ACC112 (cell line): ENCODE data around the gene PRX.
"Not testable (repeated sequence)": the region's sequence is repeated elsewhere in the genome, so short reads cannot be mapped to it uniquely, and the experiment has no call there.

Experiments used
- H2AFZ ChIP-seq: fragments of 200-600 bp; sonication (generic); one replicate; pipeline ENCODE4 v1.6.0; 2017; ENCODE audit warnings: antibody characterized with exemption, low read length; ENCODE audit not compliant: unreplicated experiment
- H3K27ac ChIP-seq: fragments of 200-600 bp; sonication (generic); 2 replicates; pipeline ENCODE4 v1.5.1; 2014; ENCODE audit warnings: low read depth, mild to moderate bottlenecking, antibody characterized with exemption, low read length, moderate library complexity
- H3K27me3 ChIP-seq: fragments of 200-600 bp; sonication (generic); 2 replicates; pipeline ENCODE4 v1.6.1; 2014; ENCODE audit warnings: mild to moderate bottlenecking, antibody characterized with exemption, low read length, moderate library complexity, mixed read lengths; ENCODE audit not compliant: insufficient read depth
- H3K36me3 ChIP-seq: fragments of 200-600 bp; sonication (generic); 2 replicates; pipeline ENCODE4 v1.6.1; 2016; ENCODE audit warnings: mild to moderate bottlenecking, antibody characterized with exemption, low read length, moderate library complexity, mixed read lengths; ENCODE audit not compliant: insufficient read depth
- H3K4me1 ChIP-seq: fragments of 200-600 bp; sonication (generic); one replicate; pipeline ENCODE4 v1.6.1; 2016; ENCODE audit warnings: low read length, mixed read lengths; ENCODE audit not compliant: insufficient read depth, unreplicated experiment, control insufficient read depth
- H3K4me3 ChIP-seq: fragments of 200-600 bp; sonication (generic); 2 replicates; pipeline ENCODE4 v1.5.1; 2014; ENCODE audit warnings: mild to moderate bottlenecking, low read depth, low read length
- H3K79me2 ChIP-seq: fragments of 200-600 bp; sonication (generic); one replicate; pipeline ENCODE4 v1.6.0; 2016; ENCODE audit warnings: low read length; ENCODE audit not compliant: control insufficient read depth, unreplicated experiment, insufficient read depth

The PRX gene

DNA sequence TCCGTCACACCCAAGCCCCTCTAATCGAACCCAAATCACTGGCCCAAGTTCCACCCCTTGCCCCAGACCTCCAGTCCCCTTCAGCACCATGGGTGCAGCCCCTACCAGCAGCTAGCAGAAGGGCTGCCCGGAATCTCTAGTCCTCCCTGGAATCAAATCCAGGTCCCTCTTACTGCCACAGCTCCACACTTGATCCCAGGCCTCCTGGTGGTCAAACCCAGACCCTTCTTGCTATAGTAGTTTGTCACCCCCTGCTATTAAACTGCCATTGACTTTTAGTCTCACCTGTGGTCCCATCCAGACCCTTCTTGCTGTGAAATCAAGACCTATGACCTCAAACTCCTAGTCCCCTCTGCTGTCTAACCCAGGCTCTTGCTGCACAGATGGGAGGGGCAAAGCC, 31.9 kb downstream of the PRX start:
- Histone ChIP-seq H3K79me2 (no peaks in the 10 kb centered on the region), H3K36me3 (no peaks in the 10 kb centered on the region), H3K27ac (no peak overlapping the region), H3K27me3 (no peaks in the 10 kb centered on the region), H2AFZ (no peak overlapping the region), H3K4me1 (no peaks in the 10 kb centered on the region), H3K4me3 (no peak overlapping the region)

DNA sequence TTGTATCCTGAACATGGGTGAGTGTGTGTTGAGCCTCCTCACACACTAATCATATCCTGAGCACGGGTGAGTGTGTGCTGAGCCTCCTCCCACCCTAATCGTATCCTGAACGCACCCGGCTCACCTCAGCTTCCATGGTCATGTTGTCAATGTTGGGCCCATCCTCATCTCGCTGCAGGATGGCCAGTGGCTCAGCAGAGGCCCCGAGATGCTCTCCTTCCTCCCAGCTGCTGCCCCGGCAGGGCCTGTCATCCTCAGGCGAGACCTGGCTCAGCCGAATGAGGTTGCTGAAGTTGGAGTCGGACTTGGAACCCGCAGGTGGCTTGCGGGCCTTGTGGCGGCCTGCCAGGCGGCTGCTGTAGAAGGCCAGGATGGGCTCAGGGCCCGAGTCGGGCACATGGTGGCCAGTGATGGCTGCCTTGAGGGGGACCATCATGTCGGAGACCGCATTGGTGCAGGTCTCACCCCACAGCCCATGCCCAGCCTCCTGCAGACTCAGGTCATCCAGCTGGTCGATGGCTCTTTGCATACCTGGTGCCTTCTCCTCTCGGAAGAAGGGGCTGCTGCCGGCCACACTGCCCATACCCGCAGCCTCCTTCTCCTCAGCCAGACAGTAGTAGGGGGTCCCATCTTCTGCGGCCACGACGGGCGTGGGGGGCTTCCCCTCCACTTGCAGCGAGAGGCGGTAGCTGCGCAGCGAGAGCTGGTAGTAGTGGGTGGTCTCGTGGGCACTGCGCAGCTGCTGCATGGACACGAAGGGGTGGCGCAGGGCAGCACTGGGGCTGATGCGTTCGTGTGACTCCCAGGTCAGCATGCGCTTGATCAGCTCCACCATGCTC, 32.8 kb downstream of the PRX start:
- H3K27ac ChIP-seq = no peak overlapping the region
- H3K4me1 ChIP-seq = no peaks in the 10 kb centered on the region
- H3K79me2 ChIP-seq = no peaks in the 10 kb centered on the region
- no peaks in the 10 kb centered on the region for H3K27me3 ChIP-seq
- H2AFZ ChIP-seq = no peak overlapping the region
- H3K4me3 ChIP-seq = no peak overlapping the region
- H3K36me3 ChIP-seq = no peaks in the 10 kb centered on the region

DNA sequence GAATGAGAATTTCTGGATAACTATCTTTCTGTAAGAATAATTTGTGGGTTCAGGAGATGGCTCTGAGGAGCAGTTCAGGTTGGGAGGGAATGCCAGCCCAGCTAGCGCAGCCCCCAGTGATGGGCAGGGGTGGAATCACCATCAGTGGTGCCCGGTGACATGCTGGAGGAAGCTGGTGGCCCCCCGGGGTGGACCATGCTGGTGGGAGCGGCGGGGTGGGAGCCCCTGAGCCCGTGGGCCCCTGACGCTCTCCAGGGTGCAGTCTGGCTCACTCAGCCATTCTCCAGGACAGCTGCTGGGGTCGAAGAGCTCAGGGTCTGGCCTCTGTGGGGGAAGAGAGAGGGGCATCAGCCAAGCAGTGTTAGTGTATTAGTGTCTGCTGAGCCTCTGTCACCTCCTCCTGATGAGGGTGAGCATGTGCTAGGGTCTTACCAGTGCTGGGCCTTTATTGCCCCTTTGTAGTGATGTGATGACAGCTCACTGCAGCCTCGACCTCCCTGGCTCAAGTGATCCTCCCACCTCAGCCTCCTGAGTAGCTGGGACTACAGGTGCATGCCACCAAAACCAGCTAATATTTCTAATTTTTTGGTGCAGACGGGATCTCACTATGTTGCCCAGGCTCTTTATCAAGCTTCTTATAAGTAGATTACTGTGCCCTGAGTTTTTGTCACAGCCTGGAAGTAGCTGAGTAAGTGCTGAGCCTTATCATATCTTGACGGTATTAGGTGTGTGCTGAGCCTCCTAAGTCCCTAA, 33.6 kb downstream of the PRX start:
- no peak overlapping the region for H2AFZ ChIP-seq
- no peak overlapping the region for H3K27ac ChIP-seq
- no peaks in the 10 kb centered on the region for H3K4me1 ChIP-seq
- H3K27me3 ChIP-seq = no peaks in the 10 kb centered on the region
- no peaks in the 10 kb centered on the region for H3K36me3 ChIP-seq
- H3K79me2 ChIP-seq = no peaks in the 10 kb centered on the region
- H3K4me3 ChIP-seq = no peak overlapping the region

DNA sequence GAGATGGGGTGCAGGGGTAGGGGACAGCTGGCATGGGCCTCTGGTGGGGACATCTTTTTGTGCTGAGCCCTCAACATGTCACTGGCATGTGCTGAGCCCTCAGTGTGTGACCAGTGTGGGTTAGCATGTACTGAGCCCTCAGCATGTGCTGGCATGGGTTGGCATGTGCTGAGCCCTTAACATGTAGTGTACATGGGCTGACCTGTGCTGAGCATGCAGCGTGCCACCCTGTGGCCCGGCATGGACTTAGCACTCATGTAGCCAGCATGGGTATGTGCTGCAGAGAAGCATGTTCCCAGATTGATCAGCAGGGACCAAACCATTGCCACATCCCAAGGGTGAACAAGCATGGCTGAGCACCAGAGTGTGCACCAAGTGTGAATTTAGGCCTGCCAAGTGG, 34.7 kb downstream of the PRX start:
- Histone ChIP-seq H3K4me1 (no peaks in the 10 kb centered on the region), H2AFZ (no peak overlapping the region), H3K79me2 (no peaks in the 10 kb centered on the region), H3K4me3 (no peak overlapping the region), H3K27ac (no peak overlapping the region), H3K27me3 (no peaks in the 10 kb centered on the region), H3K36me3 (no peaks in the 10 kb centered on the region)

DNA sequence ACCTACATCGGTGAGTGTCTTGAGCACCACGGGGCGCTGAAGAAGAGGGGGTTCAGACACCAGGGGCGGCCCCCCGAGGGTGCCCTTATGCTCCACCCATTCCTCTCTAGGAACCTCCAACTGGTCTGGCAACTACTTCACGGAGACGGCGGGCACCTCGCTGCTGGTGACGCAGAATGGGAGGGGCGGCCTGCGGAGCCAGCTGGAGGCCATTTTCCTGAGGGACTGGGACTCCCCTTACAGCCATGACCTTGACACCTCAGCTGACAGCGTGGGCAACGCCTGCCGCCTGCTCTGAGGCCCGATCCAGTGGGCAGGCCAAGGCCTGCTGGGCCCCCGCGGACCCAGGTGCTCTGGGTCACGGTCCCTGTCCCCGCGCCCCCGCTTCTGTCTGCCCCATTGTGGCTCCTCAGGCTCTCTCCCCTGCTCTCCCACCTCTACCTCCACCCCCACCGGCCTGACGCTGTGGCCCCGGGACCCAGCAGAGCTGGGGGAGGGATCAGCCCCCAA, 35.2 kb downstream of the PRX start:
- Histone ChIP-seq H2AFZ (no peak overlapping the region), H3K4me3 (no peak overlapping the region), H3K36me3 (no peaks in the 10 kb centered on the region), H3K4me1 (no peaks in the 10 kb centered on the region), H3K79me2 (no peaks in the 10 kb centered on the region), H3K27ac (no peak overlapping the region), H3K27me3 (no peaks in the 10 kb centered on the region)

DNA sequence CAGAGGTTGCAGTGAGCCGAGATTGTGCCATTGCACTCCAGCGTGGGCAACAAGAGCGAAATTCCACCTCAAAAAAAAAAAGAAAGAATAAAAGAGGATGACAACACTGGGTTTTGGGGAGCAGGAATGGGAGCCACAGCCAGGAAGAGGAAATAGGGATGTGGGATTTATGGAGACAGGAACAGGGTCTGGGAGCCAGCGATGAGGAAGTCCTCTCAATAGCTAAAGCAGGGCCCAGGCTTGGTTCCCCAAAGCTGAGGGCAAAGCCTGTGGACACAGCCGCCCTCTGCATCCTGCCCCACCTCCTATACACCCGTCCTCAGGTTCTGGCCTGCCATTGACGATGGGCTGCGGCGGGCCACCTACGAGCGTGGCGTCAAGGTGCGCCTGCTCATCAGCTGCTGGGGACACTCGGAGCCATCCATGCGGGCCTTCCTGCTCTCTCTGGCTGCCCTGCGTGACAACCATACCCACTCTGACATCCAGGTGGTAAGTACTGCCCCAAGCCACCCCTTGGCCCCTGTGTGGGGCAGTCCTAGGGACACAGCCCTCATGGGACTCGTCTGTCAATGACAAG, 36.8 kb downstream of the PRX start:
- no peaks in the 10 kb centered on the region for H3K36me3 ChIP-seq
- H3K79me2 ChIP-seq = no peaks in the 10 kb centered on the region
- H3K4me1 ChIP-seq = no peaks in the 10 kb centered on the region
- H3K4me3 ChIP-seq = no peak overlapping the region
- H3K27me3 ChIP-seq = no peaks in the 10 kb centered on the region
- no peak overlapping the region for H3K27ac ChIP-seq
- H2AFZ ChIP-seq = no peak overlapping the region

DNA sequence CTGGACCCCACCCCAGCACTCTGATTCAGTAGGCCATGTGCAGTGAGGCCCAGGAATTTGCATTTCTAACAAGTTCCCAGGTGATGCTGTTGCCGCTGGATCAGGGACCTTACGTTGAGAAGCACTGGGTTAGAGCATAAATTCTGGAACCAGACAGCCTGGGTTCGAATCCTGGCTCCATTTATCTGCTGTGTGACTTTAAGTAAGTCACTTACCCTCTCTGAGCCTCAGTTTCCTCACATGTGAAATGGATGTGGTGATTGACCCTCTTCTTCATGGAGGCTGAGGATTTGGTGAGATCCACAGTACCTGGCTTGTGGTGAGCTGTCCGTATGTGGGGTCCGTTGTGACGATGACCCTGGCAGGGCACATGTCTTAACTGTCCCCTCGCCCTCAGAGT, 39.1 kb downstream of the PRX start:
- Histone ChIP-seq H3K27me3 (no peaks in the 10 kb centered on the region), H3K36me3 (no peaks in the 10 kb centered on the region), H2AFZ (no peak overlapping the region)

DNA sequence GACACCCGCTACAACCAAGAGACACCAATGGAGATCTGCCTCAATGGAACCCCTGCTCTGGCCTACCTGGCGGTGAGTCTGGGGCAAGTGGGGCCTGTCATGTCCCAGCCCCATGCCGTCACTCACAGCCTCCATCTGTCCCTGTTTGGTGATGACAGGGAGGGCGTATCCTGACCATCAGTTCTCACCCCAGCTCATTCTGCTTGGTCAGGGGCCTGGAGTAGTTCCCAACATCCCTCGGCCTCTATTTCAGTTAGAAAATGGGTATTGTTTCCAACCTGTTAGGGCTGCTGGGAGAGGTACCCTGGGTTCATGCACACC, 41.4 kb downstream of the PRX start:
- H3K4me1 ChIP-seq = no peaks in the 10 kb centered on the region
- no peak overlapping the region for H3K27ac ChIP-seq

More for the DNA sequence above, 39.1 kb downstream of the PRX start:
- H3K4me3 ChIP-seq = no peak overlapping the region
- no peak overlapping the region for H3K27ac ChIP-seq
- H3K4me1 ChIP-seq = no peaks in the 10 kb centered on the region
- no peaks in the 10 kb centered on the region for H3K79me2 ChIP-seq

DNA sequence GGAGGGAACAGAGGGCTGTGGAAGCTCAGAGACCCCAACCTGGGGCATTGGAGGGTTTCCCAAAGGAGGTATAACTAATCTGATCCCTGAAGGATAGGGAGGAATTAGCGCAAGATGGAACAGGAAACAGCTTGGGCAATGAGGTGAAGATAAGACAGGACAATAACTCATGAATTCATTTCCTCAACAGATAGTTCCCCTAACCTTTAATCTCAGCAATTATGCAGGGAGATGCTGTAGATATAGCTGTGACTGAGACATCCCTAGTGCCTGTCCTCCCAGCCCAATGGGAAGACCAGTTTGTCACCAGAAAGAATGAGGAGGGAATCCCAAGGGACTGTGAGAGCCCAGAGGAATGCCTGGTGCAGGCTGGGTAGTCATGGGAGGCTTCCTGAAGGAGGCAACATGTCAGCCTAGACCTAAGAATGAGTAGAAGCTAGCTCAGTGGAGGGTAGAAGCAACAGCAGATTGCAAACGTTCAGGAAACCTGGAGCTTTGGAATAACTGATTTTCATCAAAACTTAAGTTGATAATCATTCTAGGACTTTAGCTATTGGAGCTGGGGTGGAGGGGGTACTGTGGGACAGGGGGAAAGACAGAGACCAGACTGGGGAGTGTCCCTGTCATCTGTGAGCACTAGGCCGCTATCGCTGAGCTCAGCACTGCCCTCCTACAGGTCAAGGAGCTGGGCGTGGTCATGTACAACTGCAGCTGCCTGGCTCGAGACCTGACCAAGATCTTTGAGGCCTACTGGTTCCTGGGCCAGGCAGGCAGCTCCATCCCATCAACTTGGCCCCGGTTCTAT, 42.0 kb downstream of the PRX start:
- no peaks in the 10 kb centered on the region for H3K36me3 ChIP-seq
- no peak overlapping the region for H3K27ac ChIP-seq
- no peak overlapping the region for H3K4me3 ChIP-seq

More for the DNA sequence above, 41.4 kb downstream of the PRX start:
- H3K4me3 ChIP-seq = no peak overlapping the region
- H3K79me2 ChIP-seq = no peaks in the 10 kb centered on the region
- no peaks in the 10 kb centered on the region for H3K36me3 ChIP-seq
- H2AFZ ChIP-seq = no peak overlapping the region
- H3K27me3 ChIP-seq = no peaks in the 10 kb centered on the region

DNA sequence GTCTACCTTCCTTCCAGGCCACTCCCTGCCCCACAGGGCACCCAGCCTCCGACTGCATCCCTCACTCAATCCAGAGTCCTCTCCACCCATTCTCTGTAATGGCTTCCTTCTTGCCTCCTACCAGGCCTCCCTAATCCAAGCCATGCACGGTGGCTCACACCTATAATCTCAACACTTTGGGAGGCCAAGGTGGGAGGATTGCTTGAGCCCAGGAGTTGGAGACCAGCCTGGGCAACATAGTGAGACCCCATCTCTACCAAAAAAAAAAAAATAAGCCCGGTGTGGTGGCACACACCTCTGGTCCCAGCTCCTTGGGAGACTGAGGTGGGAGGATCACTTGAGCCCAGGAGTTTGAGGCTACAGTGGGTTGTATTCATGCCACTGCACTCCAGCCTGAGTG, 42.9 kb downstream of the PRX start:
- not testable (repeated sequence) for H3K4me1 ChIP-seq, H3K36me3 ChIP-seq, H3K79me2 ChIP-seq, H3K4me3 ChIP-seq, H3K27ac ChIP-seq, H3K27me3 ChIP-seq, H2AFZ ChIP-seq

More for the DNA sequence above, 42.0 kb downstream of the PRX start:
- no peak overlapping the region for H2AFZ ChIP-seq
- no peaks in the 10 kb centered on the region for H3K4me1 ChIP-seq
- H3K27me3 ChIP-seq = no peaks in the 10 kb centered on the region
- no peaks in the 10 kb centered on the region for H3K79me2 ChIP-seq
